ENCODE results near the gene PLEKHM2. TPM values are rescaled to one million over a fixed set of nuclear protein-coding genes. Genes with fewer than 3 reads are reported as not detected.

The PLEKHM2 gene
- total RNA-seq, 1 experiment from 2014 or later, result 13.4 TPM

DNA sequence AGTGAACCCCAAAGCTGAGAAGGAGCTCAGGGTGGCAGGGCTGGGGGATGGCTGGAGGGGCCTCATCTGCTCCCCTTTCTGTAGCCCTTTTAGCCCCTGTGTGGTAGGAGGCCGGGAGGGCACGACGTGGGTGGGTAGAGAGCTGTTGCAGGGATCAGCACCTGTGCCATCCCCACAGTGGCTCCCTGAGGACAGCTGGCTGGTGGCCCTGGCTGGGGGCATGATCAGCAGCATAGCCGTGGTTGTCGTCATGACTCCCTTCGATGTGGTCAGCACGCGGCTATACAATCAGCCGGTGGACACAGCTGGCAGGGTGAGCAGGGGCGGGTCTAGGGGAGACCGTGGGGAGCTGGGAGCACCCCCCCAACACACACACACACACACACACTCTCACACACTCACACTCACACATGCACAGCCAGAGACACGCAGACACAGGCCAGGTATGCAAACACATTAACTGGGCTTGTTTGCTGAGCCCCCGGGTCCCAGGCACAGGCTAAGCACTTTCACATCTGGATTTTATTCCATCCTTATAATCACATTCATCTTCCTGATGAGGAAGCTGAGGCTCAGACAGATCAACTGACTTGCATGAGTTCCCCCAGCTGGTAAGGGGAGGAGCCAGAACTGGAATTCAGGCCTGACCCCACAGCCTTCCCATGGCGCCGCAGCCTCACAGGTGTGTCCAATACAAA lies 54.4 kb downstream of the PLEKHM2 start:
- no peak for DNase-seq (ENCODE audit: low spot score)

DNA sequence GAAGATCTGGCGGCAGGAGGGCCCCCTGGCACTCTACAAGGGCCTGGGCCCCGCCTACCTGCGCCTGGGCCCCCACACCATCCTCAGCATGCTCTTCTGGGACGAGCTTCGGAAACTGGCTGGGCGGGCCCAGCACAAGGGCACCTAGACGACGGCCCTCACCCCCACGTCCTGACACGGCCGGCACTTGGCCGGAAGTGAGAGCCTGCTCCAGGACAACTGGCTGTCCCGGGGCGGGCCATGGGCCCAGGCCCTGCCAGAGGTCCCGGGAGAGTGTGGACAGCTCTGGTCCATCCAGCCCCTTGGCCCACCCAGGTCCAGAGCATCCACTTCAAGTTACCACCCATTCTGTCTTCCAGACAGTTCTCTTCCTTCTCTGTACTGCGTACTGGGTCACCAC lies 55.1 kb downstream of the PLEKHM2 start:
- DNase-seq (ENCODE audit: low spot score), result no peak

DNA sequence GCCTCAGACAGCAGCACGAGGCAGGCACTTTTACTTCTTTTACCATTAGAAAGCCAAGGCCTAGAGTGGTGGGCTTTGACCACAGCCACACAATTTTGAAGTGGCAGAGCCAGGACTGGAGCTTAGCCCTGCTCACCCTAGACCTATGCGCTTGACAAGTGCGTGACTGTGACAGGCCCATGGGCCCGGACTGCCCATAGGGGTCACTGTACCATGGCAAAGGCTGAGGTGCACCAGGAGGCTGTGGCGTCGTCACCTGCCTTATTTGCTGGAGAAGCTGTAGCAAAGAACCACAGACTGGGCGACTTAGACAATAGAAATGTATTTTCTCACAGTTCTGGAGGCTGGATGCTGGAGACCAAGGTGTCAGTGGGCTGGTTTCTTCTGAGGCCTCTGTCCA lies 55.6 kb downstream of the PLEKHM2 start:
- DNase-seq (ENCODE audit: low spot score), result no peak

DNA sequence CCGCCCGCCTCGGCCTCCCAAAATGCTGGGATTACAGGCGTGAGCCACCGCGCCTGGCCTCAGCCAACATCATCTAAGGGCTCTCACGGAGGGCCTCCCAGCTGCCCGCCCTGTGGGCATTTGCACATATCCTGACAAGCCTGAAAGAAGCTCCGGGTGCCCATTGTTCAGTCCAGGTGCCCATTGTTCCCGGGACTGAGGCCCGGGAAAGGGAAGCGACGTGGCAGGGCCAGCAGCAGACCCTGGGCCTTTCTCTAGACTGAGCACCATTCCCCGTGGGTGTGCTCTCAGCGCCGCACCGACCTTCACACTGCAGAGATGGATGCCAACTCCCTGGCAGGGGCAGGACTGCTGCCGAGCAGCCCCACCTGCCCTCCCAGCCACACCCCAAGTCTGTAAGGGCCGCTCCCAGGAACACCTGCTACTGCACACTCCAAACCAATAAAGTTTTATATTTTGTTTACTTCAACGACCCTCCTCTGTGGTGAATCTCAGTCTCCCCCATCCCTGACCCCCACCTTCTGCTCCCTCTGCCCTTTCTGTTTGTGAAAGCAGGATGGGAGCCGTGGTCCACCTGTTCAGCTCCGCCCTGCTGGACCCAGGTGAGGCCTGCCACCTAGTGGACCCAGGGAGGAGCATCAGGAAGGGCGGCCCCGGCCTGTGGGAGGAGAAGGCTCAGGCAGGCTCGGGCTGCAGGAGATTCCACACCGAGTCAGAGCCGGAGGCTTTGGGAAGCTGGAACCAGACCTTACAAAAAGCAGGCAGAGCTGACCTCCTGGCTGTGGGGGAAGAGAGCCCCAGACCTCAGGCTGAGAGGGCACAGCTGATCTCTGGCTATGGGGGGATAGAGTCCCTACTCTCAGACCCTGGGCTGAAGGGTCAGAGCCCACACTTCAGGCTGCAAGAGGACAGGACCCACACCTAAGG lies 57.1 kb downstream of the PLEKHM2 start:
- peak; percentile 61 for DNase-seq (ENCODE audit: low spot score)

DNA sequence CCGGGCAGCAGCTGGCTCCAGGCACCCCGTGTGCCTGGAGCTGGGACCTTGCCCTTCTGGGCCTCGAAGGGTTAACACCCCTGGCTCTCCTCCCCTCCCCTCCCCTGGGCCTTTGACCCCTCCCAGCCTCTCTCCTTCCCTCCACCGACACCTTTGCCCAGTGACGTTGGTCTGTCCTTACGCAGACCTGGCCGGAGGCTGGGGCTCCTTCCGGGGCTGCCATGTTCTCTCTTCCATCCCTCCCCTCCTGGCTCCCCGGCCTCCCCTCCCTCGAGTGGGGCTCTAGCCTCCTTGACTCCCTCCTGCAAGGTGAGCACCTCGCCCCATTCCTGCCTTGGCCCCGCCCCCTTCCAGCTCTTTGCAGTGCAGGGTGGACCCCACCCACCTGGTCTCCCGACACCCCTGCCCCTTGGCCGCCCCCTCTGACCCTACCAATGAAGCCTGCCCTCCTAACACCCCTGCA lies 58.2 kb downstream of the PLEKHM2 start, which contains the start of gene TMEM82:
TSS of gene TMEM82 (plus strand) at position 161 of the 463 bp plus-strand sequence. CDS start at position 222, 61 bp downstream.
- no peak for DNase-seq (ENCODE audit: low spot score)

DNA sequence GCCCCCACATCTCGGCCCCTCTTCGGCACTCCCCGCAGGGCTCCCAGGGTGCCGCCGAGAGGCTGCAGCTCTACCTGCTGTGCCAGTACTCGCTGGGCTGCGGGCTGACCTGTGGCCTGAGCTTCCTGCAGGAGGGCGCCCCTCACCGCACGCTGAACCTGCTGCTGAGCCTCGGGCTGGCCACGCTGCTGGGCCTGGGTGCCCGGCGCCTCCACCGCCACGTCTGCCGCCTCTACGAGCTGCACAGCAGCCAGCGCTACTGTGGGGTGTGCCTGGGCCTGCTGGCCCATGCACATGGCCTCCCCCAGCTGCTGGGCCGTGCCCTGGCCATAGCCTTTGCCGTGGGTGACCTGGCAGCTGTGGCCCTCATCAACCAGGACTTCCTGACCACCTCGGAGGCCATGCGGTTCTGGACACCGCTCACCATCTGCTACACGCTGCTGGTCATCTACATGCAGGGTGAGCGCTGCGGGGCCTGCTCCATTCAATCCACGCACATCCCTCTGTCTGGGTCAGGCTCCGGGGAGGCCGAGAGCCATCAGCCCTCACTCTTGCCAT lies 60.1 kb downstream of the PLEKHM2 start:
- DNase-seq (ENCODE audit: low spot score), result no peak

DNA sequence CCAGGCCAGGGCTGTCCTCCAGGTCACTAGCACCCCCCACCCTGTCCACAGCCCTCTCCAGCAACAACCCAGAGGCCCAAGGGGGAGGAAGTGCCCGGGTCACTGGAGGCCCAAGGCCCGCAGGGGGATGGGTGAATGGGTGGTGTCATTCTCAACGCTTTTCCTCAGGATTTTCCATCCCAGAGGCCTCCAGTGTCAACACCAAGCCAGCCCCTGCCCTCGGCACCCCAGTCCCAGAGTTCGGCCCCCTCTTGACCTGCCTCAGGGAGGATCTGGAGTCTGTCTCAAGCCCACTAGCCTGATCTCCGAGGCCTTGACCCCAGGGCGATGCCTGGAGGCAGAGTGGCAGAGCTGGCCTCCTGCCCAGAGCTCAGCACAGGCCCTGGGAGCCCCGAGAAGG lies 63.3 kb downstream of the PLEKHM2 start:
- no peak for DNase-seq (ENCODE audit: low spot score)

DNA sequence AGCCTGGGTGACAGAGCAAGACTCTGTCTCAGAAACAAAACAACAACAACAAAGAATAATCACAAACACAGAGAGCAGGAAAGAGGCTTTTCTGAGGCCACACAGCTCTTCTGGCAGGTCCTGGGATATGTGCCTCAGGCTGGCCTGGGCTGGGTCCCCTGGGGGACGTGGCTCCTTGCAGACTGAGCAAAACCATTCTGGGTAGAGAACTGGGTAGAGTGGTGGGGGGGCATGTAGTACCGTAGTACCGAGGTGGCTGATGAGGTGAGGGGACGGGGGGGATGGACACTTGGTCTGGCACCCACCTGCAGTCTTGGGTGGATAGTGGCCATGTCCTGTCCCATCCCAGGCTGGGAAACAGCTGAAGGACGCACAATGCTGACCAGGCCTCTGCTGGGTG lies 64.1 kb downstream of the PLEKHM2 start:
- DNase-seq (ENCODE audit: low spot score), result no peak

DNA sequence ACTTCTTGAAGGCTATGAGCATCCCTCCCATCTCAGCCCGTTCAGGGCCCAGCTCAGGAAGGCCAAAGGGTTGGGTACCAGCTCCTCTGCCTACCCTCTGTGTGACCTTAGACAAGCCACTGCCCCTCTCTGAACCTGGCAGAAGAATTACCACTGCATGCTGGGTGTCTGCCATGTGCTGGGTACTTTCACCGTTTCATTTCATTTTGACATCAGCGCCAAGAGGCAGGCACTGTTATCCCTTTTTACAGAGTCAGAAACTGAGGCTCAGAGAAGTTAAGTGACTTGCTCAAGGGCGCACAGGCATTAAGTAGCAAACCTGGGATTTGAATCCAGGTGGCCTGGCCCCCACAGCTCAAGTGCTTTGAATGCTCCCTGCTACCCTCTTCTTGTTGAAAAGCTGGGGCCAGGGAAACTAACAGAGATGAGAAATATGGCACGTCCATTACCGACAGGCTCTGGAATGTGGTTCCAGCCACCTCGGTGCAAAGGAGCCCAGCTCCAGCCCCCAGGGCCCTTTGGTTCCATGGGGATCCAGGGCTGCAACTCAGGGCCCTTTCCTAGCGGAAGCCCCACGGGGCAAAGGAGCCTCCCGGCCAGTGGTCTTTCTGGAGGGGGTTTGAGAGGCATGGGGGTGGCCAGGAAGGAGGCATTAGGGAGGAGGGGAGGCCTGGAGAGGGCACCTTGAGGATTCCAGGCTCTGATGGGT lies 64.7 kb downstream of the PLEKHM2 start:
- no peak for DNase-seq (ENCODE audit: low spot score)

DNA sequence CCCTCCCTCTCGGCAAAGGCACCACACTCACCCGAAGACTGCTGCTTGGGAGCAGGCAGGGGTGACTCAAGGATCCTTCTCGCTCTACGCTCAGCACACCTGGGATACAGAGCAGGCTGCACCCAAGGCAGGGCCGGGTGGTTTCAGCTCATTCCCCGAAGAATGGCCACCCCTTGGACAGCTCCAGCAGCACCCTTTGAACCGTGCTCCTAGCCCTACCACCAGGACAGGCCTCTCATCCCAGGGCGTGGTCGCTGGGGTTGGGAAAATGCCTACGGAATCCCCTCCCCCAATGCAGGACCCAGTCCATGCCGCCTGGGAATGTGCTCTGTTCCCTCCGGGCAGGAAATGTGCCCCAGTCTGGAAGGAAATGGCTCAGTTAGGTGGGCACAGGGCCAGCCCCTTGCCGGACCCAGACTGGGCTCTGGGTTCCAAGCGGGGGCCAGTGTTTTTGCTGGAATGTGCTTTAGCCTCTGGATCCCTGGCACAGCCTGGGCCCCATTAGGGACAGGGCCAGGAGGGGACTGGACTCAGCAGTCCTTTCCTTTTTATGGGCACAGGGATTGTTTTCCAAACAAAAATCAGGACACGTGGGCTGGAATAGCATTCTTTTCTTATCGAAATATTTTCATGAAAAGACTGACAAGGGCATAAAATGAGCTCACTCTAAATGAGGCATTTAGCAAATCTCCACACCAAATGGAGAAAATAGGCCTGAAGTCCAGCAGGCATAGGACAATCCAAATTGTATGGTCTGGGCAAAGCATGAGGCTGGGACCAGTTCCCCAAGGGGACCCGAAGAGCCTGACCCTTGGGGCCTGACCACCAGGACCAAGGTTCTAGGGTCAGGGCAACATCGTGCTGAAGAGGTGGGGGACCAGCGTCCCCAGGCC lies 65.5 kb downstream of the PLEKHM2 start:
- no peak for DNase-seq (ENCODE audit: low spot score)

DNA sequence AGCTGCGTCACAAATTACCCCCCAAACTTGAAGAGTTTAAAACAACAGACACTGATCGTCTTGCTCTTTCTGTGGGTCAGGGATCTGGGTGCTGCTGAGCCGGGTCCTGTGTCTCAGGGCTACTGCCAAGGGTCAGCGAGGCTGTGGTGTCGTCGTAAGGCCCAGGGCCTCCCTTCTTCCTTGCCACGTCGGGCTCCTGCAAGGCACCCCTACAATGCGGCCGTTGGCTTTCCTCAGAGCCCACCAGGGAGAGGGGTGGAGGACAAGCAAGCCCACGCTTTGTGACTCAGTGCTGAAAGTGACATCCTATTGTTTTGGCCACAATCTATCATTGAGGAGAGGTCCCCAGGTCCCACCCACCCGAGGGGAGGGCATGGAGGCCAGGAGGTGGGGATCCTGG lies 66.8 kb downstream of the PLEKHM2 start:
- DNase-seq (ENCODE audit: low spot score), result no peak

DNA sequence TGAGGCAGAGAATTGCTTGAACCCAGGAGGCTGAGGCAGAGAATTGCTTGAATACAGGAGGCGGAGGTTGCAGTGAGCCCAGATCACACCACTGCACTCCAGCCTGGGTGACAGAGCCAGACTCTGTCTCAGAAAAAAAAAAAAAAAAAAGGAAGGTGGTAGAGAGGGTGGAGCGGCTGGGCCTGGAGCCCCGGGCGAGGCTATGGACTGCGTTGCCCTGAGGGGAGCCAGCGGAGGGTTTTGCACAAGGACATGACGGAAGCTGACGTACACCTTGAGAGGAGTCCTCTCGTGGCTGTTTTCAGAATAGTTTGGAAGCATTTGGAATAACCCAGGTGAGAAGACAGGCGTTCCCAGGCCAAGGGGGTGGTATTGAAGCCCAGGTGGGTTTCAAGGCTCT lies 67.6 kb downstream of the PLEKHM2 start:
- DNase-seq (ENCODE audit: low spot score), result no peak

DNA sequence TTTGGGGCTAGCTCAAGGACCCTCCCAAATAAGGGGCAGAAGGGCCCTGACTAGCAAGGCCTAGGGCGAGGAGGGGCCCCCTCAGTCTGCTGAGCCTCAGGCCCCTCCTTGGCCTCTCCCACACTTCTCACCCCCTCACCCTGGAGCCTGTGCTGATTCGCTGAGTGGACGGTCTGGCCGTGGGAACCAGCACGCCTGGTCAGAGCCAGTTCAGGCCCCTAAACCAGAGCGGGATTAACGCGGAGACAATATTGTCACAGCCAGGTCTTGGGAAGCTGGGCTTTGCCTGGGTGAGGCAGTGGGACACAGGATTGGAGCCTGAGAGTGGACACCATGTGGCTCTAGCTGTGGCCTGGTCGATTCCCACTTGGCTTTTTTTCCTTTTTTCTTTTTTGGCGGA lies 69.7 kb downstream of the PLEKHM2 start:
- no peak for DNase-seq (ENCODE audit: low spot score)

DNA sequence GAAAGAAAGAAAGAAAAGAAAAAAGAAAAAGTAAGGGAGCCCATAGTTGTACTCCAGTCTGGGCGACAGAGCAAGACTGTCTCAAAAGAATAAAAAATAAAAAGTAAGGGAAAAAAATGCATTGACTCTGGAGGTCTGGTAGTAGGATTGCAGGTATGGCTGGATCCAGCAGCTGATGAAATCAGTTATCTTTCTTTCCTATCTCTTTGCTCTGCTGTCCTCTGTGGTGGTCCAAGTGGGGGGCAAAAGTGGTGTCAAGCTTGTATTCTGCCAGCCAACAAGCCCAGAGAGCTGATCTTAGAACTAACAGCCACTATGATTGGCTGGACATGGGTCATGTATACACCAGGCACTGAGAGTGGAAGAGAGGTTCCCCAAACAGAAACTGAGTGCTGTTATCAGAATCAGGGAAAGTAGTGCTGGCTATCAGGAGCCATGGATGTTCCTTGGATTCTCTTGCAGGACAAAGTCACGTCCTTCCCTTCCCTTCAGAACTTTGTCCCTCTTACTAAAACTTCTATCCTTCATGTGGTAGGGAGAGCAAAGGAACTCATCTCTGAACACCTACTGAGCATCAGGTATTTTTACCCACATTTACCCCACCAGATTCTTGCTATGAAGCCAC lies 71.0 kb downstream of the PLEKHM2 start:
- DNase-seq (ENCODE audit: low spot score), result no peak

DNA sequence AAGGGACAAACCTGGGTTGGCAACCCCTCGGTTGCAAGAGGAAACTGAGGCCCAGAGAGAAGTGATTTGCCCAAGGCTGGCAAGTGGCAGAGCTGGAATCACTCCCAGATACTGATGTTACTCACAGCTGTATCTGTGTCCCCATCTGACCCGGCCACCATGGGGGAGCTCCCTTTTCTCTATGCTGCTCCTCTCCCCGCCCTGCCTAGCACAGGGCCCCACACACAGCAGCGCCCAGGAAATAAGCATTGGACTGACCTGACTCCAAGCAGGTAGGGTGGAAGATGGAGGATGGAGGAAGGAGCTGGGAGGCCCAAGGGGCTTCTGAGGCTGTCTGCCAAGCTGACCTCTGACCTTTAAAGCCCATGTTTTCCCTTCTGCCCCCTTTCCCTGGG lies 71.5 kb downstream of the PLEKHM2 start:
- no peak for DNase-seq (ENCODE audit: low spot score)

DNA sequence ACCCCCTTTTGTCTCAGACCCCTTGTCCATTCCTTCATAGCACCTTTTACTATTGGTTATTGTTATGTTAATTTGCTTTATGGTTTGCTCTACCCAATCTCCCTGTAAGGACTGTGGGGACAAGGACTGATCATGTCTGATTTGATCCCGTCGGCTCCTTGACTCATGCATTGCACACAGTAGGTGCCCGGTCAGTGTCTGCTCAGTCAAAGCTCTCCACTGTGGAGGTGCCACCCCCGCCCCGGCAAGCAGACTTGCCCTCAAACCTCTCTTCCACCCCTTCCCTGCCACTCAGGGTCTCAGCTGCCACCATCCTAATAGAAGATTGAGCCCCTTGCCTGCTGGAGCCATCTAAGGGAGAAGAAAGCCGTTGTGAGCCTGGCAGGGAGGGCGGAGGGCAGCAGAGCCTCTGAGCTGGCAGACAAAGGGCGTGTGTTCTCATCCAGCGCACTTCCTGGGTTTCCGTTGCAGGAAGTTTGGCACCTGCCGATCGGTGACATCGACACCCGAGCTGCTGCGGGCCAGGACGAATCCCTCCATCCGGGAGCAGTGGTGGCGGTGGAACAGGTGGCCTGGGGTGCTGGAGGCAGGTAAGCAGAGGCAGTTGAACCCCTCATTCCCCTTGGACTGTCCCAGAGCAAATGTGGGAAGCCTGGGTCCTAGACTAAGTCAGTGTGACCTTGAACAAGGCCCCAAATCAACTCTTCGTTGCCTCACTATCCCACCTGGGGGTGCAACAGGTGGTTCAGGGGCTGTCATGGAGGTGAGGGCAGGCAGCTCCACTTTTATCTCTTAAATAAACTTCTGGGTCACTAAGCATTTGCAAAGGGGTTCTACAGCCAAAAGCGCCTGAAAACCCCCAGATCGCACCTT lies 72.3 kb downstream of the PLEKHM2 start:
- no peak for DNase-seq (ENCODE audit: low spot score)

DNA sequence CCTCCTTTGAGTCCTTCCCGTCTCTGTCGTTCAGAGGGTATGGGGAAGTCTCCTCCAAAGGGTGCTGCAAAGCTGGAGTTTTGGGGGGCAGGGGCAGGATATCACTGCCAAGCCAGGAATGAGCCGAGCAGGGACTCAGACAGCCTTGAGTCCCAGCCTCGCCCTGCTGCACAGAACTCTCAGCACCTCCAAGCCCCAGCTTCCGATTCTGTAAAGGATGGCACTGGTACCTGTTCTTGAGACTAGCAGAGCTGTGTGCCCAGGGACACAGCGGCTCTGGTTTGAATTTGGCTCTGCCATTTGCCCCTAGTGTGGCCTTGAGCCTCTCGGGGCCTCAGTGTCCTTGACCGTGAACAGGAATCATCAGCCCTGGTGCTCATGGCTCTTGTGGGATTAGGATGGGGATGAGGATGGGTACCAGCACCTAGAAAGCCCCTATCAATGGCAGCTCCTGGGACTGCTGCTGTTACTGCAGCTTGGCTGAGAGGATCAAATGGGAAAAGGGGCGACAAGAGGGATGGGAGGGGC lies 73.0 kb downstream of the PLEKHM2 start:
- DNase-seq (ENCODE audit: low spot score), result no peak

DNA sequence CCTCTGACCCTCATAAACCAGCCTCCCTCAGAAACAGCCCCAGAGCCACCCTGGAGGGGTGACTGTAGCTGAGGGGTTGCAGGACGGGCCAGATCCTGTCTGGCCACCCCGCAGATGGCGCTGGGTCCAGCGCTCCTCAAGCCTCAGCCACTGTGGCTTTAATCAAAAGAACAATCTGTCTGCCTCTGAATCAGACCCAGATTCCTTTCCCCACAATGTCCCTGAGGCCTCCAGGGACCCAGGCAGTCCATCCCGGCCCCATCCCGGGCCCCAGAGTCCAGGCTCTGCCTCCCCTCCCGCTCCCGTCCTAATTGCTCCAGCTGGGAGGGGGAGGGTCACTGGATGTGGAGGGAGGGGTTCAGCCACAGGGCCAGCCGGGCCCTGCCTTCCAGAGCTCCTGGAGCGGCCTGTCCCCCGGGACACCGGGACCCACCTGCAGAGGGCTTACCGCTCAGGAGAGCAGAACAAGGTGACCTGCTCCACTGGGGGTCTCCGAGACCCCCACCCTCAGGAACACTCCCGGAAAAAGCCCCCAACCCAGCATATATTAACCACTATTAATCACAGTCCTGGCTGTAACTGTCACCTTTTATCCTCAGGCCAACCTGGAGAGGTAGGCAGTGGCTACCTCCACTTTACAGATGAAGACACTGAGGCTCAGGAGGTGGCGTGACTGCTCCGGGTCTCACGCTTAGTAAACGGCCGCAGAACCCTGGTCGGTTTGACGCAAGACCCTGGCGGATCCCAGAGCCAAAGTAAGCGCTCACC lies 73.6 kb downstream of the PLEKHM2 start:
- no peak for DNase-seq (ENCODE audit: low spot score)
